ENCODE data around the gene B4GALT1.

The B4GALT1 gene

DNA sequence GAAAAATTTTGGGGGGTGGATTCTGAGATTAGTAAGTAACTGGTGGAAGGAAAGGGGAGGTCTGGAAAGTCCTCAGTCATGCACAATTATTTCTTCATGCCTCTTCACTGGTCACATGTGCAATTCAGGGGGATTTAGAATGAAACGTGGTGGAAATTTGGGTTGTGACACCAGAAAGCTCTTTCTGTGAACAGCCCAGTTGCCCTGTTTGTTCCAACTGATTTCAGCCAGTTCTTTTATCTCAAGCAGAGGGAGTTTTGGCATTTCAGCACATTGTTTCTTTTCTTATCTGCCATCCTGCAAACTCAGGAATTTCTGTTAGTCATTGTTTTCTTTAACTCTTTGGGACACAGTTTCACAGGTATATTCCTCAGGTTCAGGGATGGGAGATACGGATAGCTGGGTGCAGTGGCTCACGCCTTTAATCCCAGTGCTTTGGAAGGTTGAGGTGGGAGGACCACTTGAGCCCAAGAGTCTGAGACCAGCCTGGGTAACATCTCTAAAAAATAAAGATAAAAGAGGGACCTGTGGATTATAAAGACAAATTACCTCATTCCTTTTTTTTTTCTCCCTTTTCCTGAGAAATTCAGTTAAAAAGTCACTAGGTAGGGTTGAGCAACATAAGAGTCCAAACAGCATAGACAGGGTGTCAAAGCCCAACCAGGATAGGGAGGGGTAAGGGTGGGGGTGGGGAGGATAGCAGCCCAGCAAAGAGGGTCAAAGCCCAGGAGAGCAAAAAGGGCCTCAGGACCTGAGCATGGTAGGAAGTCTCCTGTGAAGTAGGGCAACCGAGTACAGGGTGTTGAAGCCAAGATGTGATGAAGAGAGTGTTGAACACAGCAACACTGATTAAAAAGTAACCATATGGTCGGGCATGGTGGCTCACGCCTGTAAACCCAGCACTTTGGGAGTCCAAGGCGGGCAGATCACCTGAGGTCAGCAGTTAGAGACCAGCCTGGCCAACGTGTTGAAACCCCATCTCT, 5.4 kb upstream of the B4GALT1 start:
- H3K9me3 ChIP-seq (ENCODE audit: control extremely low read depth in 1 of 5, control insufficient read depth in 4 of 5, insufficient read depth in 2 of 5, low read depth in 1 of 5, low read length in 4 of 5) = no peaks in the 10 kb centered on the region
- no peak for DNase-seq
- no peak overlapping the region for H3K4me3 ChIP-seq (ENCODE audit: control insufficient read depth in 1 of 7, extremely low read depth in 1 of 7, insufficient read depth in 4 of 7, low read depth in 2 of 7, low read length in 6 of 7)
- peaks cover 0 to 19% (median 14%) of the 10 kb centered on the region in 4 experiments for H3K4me1 ChIP-seq (ENCODE audit: control extremely low read depth in 1 of 4, control insufficient read depth in 4 of 4, insufficient read depth in 4 of 4, low read length in 3 of 4)
- POLR2A ChIA-PET = interaction anchor here (0.7 kb wide), 1 partner anchor 52 kb away, joined by 3 read pairs; no protein-coding TSS in a partner anchor
- no peaks in the 10 kb centered on the region for H3K27me3 ChIP-seq (replicated peaks in 2 of 5; ENCODE audit: control insufficient read depth in 4 of 5, insufficient read depth in 5 of 5, low read length in 4 of 5)
- H3K27ac ChIP-seq (ENCODE audit: insufficient read depth in 1 of 2, low read depth in 1 of 2, low read length in 2 of 2, poor library complexity in 1 of 2, severe bottlenecking in 2 of 2) = no peak overlapping the region
- CTCF ChIA-PET = interaction anchor here (1.1 to 6.0 kb wide), 5 partner anchors 13 to 54 kb away, joined by 3 to 31 read pairs (median 14); no protein-coding TSS in a partner anchor
- 100% methylated on average over 6 of the region's 8 CpGs for WGBS (ENCODE audit: insufficient coverage)
- H3K36me3 ChIP-seq (ENCODE audit: control insufficient read depth in 4 of 4, insufficient read depth in 4 of 4, low read length in 3 of 4) = no peaks in the 10 kb centered on the region

GRCh38 chr9:33170464-33171415, 3.6 kb upstream of the B4GALT1 start:
- no peaks in the 10 kb centered on the region for H3K36me3 ChIP-seq (ENCODE audit: control insufficient read depth in 4 of 4, insufficient read depth in 4 of 4, low read length in 3 of 4)
- H3K9me3 ChIP-seq (ENCODE audit: control extremely low read depth in 1 of 5, control insufficient read depth in 4 of 5, insufficient read depth in 2 of 5, low read depth in 1 of 5, low read length in 4 of 5) = no peaks in the 10 kb centered on the region
- POLR2A ChIA-PET = interaction anchor here (0.6 kb wide), 1 partner anchor 94 kb away, joined by 3 read pairs; the partner anchor contains the start of gene SMU1
- WGBS (ENCODE audit: insufficient coverage) = 59% methylated on average over 10 of the region's 11 CpGs
- H3K4me1 ChIP-seq (ENCODE audit: control extremely low read depth in 1 of 4, control insufficient read depth in 4 of 4, insufficient read depth in 4 of 4, low read length in 3 of 4) = peaks cover 3 to 32% (median 26%) of the 10 kb centered on the region in 4 experiments
- CTCF ChIA-PET = interaction anchor here (0.7 to 6.0 kb wide), 22 partner anchors 9 to 95 kb away, joined by 3 to 31 read pairs (median 4); partner anchors contain the start of gene SMU1
- H3K27me3 ChIP-seq (replicated peaks in 2 of 5; ENCODE audit: control insufficient read depth in 4 of 5, insufficient read depth in 5 of 5, low read length in 4 of 5) = no peaks in the 10 kb centered on the region
- no peak overlapping the region for H3K4me3 ChIP-seq (ENCODE audit: control insufficient read depth in 1 of 7, extremely low read depth in 1 of 7, insufficient read depth in 4 of 7, low read depth in 2 of 7, low read length in 6 of 7)
- peak; percentile 62 to 68 (median 68) for DNase-seq
- H3K27ac ChIP-seq (ENCODE audit: insufficient read depth in 1 of 2, low read depth in 1 of 2, low read length in 2 of 2, poor library complexity in 1 of 2, severe bottlenecking in 2 of 2) = no peak overlapping the region

DNA sequence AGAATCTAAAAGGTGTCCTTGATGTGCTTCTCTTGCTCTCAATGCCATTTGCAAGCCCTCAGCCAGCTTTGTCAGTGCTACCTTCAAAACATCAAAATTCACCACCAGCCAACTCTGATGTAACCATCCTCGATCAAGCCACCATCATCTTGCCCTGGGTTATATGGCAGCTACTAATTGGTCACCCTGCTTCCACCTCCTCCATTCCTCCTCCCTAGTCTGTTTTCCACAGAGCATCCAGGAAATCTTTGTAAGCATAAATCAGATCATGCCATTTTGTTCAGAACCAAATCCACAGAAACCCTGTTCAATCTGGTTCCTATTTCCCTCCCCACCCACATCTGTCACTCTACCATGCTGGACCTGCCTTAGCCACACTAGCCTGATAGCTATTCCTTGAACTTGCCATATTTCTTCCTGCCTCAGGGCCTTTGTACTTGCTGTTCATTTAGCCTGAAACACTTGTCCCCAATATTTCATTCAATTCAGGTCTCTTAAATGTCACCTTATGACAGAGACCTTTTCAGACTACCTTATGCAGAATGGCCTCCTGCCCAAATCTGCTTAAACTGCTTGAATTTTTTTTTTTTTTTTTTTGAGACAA, 1.9 kb upstream of the B4GALT1 start:
- no peak for DNase-seq
- no peaks in the 10 kb centered on the region for H3K27me3 ChIP-seq (replicated peaks in 2 of 5; ENCODE audit: control insufficient read depth in 4 of 5, insufficient read depth in 5 of 5, low read length in 4 of 5)
- peaks cover 0 to 2% (median 0%) of the 10 kb centered on the region in 4 experiments for H3K36me3 ChIP-seq (ENCODE audit: control insufficient read depth in 4 of 4, insufficient read depth in 4 of 4, low read length in 3 of 4)
- peaks cover 17 to 48% (median 43%) of the 10 kb centered on the region in 4 experiments for H3K4me1 ChIP-seq (ENCODE audit: control extremely low read depth in 1 of 4, control insufficient read depth in 4 of 4, insufficient read depth in 4 of 4, low read length in 3 of 4)
- no peaks in the 10 kb centered on the region for H3K9me3 ChIP-seq (ENCODE audit: control extremely low read depth in 1 of 5, control insufficient read depth in 4 of 5, insufficient read depth in 2 of 5, low read depth in 1 of 5, low read length in 4 of 5)
- 100% methylated on average over 1 of the region's 1 CpG for WGBS (ENCODE audit: insufficient coverage)
- H3K27ac ChIP-seq (ENCODE audit: insufficient read depth in 1 of 2, low read depth in 1 of 2, low read length in 2 of 2, poor library complexity in 1 of 2, severe bottlenecking in 2 of 2) = no peak overlapping the region
- ChIA-PET POLR2A (no interaction called here), CTCF (interaction anchor here (0.8 to 6.0 kb wide), 10 partner anchors 9 to 96 kb away, joined by 3 to 31 read pairs (median 10); no protein-coding TSS in a partner anchor)
- no peak overlapping the region for H3K4me3 ChIP-seq (ENCODE audit: control insufficient read depth in 1 of 7, extremely low read depth in 1 of 7, insufficient read depth in 4 of 7, low read depth in 2 of 7, low read length in 6 of 7)

DNA sequence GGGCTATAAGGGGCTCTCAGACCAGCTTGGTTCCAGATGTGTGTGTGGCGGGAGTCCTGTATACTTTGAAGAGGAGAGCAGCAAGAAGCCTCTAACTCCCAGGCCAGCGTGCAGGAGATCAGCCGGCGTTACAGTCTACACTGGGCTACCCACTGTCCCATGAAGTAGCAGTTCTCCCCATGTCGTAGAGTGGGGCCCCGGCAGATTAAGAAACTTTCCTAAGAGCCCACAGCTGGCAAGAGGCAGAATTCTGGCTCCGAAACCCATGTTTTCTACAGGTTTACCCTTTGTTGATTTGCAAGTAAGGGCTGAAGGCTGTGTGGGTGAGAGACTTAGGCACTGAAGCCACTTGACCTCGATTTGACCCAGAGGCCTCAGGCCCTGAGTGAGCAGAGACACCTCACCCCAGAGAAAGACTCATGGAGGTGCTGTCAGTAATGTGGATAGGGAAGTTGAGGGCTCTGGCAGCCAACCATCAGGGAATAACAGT, 881 bp upstream of the B4GALT1 start:
- Histone ChIP-seq H3K4me3 (ENCODE audit: control insufficient read depth in 1 of 7, extremely low read depth in 1 of 7, insufficient read depth in 4 of 7, low read depth in 2 of 7, low read length in 6 of 7) (peak overlapping the region; percentile 37 to 77 (median 64)), H3K9me3 (ENCODE audit: control extremely low read depth in 1 of 5, control insufficient read depth in 4 of 5, insufficient read depth in 2 of 5, low read depth in 1 of 5, low read length in 4 of 5) (no peaks in the 10 kb centered on the region), H3K27me3 (replicated peaks in 2 of 5; ENCODE audit: control insufficient read depth in 4 of 5, insufficient read depth in 5 of 5, low read length in 4 of 5) (no peaks in the 10 kb centered on the region), H3K27ac (ENCODE audit: insufficient read depth in 1 of 2, low read depth in 1 of 2, low read length in 2 of 2, poor library complexity in 1 of 2, severe bottlenecking in 2 of 2) (peak overlapping the region; percentile 54 to 82), H3K36me3 (ENCODE audit: control insufficient read depth in 4 of 4, insufficient read depth in 4 of 4, low read length in 3 of 4) (peaks cover 0 to 2% (median 0%) of the 10 kb centered on the region in 4 experiments), H3K4me1 (ENCODE audit: control extremely low read depth in 1 of 4, control insufficient read depth in 4 of 4, insufficient read depth in 4 of 4, low read length in 3 of 4) (peaks cover 17 to 55% (median 49%) of the 10 kb centered on the region in 4 experiments)
- peak in 2 of 3 donors; percentile 65 to 71 for DNase-seq
- 23% methylated on average over 6 of the region's 8 CpGs for WGBS (ENCODE audit: insufficient coverage)
- CTCF ChIA-PET = interaction anchor here (0.8 to 6.0 kb wide), 9 partner anchors 9 to 95 kb away, joined by 3 to 31 read pairs (median 4); no protein-coding TSS in a partner anchor
- POLR2A ChIA-PET = interaction anchor here (0.6 to 1.1 kb wide), 3 partner anchors 62 to 143 kb away, joined by 3 to 8 read pairs (median 3); partner anchors contain the start of genes DNAJA1 and SMU1

DNA sequence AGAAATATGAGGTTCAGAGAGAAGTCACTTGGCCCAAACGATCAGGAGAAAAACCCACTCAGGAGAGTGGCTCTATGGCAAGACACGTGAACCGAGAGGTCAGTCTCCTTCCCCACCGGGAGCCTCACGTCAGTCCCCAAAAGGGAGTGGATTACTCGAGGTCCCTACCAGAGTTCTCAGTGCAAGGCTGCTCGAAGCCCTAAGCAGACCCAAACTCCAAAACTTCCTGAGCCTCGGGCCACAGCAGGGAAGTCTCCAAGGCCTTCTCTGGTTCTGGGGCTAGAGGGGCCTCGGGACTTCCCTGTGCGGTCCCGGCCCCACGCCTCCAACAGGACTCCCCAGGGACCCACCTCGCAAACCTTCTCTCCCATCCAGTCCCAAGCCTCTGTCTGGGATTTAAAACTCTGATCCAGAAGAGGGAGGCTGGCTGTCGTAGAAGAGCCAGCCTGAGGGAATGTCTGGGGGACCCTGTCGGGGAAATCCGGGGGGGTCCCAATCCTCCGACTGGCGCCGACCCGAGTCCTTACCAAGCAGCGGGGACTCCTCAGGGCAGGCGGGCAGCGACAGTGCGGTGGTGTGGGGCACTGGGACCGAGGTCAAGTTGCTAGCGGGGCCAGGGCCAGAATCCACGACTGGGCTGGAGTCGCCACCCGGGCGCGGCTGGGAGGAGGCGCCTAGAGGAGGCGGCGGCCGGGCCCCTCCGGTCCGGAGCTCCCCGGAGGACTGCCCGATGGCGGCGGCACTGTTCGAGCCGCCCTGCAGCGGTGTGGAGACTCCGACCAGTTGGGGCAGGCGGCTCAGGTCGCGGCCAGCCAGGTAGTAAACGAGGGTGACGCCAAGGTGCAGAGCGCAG, 679 bp downstream of the B4GALT1 start:
- peaks cover 30 to 68% (median 56%) of the 10 kb centered on the region in 4 experiments for H3K4me1 ChIP-seq (ENCODE audit: control extremely low read depth in 1 of 4, control insufficient read depth in 4 of 4, insufficient read depth in 4 of 4, low read length in 3 of 4)
- ChIA-PET CTCF (interaction anchor here (0.8 to 6.0 kb wide), 4 partner anchors 7 to 60 kb away, joined by 3 to 31 read pairs (median 8); no protein-coding TSS in a partner anchor), POLR2A (interaction anchor here (0.9 to 1.1 kb wide), 3 partner anchors 60 to 122 kb away, joined by 3 to 5 read pairs (median 4); no protein-coding TSS in a partner anchor)
- no peaks in the 10 kb centered on the region for H3K9me3 ChIP-seq (ENCODE audit: control extremely low read depth in 1 of 5, control insufficient read depth in 4 of 5, insufficient read depth in 2 of 5, low read depth in 1 of 5, low read length in 4 of 5)
- H3K36me3 ChIP-seq (ENCODE audit: control insufficient read depth in 4 of 4, insufficient read depth in 4 of 4, low read length in 3 of 4) = peaks cover 0 to 2% (median 0%) of the 10 kb centered on the region in 4 experiments
- peak overlapping the region; percentile 64 to 89 for H3K27ac ChIP-seq (ENCODE audit: insufficient read depth in 1 of 2, low read depth in 1 of 2, low read length in 2 of 2, poor library complexity in 1 of 2, severe bottlenecking in 2 of 2)
- H3K27me3 ChIP-seq (replicated peaks in 2 of 5; ENCODE audit: control insufficient read depth in 4 of 5, insufficient read depth in 5 of 5, low read length in 4 of 5) = no peaks in the 10 kb centered on the region
- peak overlapping the region; percentile 64 to 91 (median 75) for H3K4me3 ChIP-seq (ENCODE audit: control insufficient read depth in 1 of 7, extremely low read depth in 1 of 7, insufficient read depth in 4 of 7, low read depth in 2 of 7, low read length in 6 of 7)
- 1% methylated on average over 50 of the region's 51 CpGs for WGBS (ENCODE audit: insufficient coverage)
- DNase-seq = peak in 1 of 3 donors; percentile 21

Measured in common myeloid progenitor, CD34-positive (primary cell).